GM23248 (cell line): Measurements from ENCODE around the gene ZC3H12D.

Experiments used
- EZH2 ChIP-seq: fragments of 200-600 bp; sonication (generic); IDR thresholded peaks from 2 replicates; pipeline ENCODE4 v1.6.1; 2018; ENCODE audit warnings: antibody characterized with exemption, mild to moderate bottlenecking; ENCODE audit not compliant: insufficient read depth, poor library complexity, severe bottlenecking
- EZH2phosphoT487 ChIP-seq: fragments of 200-600 bp; sonication (generic); IDR thresholded peaks from 2 replicates; pipeline ENCODE4 v1.6.1; 2018; ENCODE audit warnings: antibody characterized with exemption, moderate library complexity, mild to moderate bottlenecking, low read depth; ENCODE audit not compliant: insufficient read depth

- TF ChIP-seq EZH2 = no peak
- TF ChIP-seq EZH2phosphoT487 = no peak
Observed at GRCh38 chr6:149503276-149503675, 18.5 kb upstream of the ZC3H12D start.
